ENCODE data around the gene MCM7.

DNA sequence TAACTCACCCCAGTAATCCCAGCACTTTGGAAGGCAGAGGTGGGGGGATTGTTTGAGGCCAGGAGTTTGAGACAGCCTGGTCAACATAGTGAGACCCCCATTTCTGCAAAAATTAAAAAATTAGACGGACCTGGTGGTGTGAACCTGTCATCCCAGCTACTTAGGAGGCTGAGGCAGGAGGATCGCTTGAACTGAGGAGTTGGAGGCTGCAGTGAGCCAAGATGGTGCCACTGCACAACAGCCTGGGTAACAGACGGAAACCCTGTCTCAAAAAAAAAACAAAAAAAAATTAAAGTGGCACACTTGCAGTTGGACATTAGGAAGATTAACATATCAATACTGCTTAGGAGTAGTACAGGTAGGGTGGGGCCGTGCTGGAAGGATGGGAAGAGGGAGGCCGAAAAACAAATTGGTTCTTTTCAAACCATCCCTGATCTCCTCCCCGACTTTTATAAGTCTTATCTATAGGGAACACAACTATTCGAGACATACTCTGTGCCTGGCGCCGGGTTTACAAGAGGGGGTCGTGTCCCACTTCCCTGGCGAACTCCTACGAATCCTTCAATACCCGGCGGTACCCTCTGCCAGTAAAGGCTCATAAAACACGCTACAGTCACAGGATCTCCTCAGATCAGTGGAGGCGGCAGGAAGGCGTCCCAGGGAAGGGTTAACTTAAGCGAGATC lies 17.3 kb upstream of the MCM7 start:
- TF ChIP-seq, protein P1, sequence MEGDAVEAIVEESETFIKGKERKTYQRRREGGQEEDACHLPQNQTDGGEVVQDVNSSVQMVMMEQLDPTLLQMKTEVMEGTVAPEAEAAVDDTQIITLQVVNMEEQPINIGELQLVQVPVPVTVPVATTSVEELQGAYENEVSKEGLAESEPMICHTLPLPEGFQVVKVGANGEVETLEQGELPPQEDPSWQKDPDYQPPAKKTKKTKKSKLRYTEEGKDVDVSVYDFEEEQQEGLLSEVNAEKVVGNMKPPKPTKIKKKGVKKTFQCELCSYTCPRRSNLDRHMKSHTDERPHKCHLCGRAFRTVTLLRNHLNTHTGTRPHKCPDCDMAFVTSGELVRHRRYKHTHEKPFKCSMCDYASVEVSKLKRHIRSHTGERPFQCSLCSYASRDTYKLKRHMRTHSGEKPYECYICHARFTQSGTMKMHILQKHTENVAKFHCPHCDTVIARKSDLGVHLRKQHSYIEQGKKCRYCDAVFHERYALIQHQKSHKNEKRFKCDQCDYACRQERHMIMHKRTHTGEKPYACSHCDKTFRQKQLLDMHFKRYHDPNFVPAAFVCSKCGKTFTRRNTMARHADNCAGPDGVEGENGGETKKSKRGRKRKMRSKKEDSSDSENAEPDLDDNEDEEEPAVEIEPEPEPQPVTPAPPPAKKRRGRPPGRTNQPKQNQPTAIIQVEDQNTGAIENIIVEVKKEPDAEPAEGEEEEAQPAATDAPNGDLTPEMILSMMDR (IDR thresholded peaks at IDR 0.05), result no peak
- TF ChIP-seq POLR2A (IDR thresholded peaks at IDR 0.05), result no peak
